Gastrocnemius medialis (tissue), 4 donors: ENCODE data around the gene HRCT1.

Experiments used
- CTCF ChIP-seq, 5 experiments: fragments of 450-650 bp in 3 of 5; fragments of 200-600 bp in 2 of 5; sonication (generic) in 2 of 5; IDR thresholded peaks in 4 of 5; conservative IDR thresholded peaks in 1 of 5; 1 replicate in 4 of 5; 2 replicates in 1 of 5; pipeline ENCODE4 v1.5.1; 2016 to 2019; ENCODE audit warnings: antibody characterized with exemption in 5 of 5, mild to moderate bottlenecking in 3 of 5, moderate library complexity in 3 of 5
- POLR2A ChIP-seq, 2 donors: fragments of 450-650 bp; IDR thresholded peaks; one replicate each; pipeline ENCODE4 v1.6.1; 2017; ENCODE audit warnings: antibody characterized with exemption in 2 of 2, mild to moderate bottlenecking in 2 of 2, moderate library complexity in 2 of 2

- TF ChIP-seq CTCF (IDR thresholded peaks at IDR 0.05 in 4 of 5, conservative IDR thresholded peaks at IDR 0.05 in 1 of 5) (no peak), POLR2A (IDR thresholded peaks at IDR 0.05) (no peak)
These were observed 42.4 kb upstream of the HRCT1 start for GRCh38 chr9:35863583-35863982.
